Measurements from ENCODE around the gene BMPR1B.

BMPR1B gene

GRCh38 chr4:94905511-94905910, 147.8 kb downstream of the BMPR1B start:
- DNase-seq (ENCODE audit: low read depth in 2 of 3, low spot score in 2 of 3) = no peak

GRCh38 chr4:94909645-94910044, 151.9 kb downstream of the BMPR1B start:
- no peak for DNase-seq (ENCODE audit: low read depth in 2 of 3, low spot score in 2 of 3)

GRCh38 chr4:94911106-94911505, 153.4 kb downstream of the BMPR1B start:
- DNase-seq (ENCODE audit: low read depth in 2 of 3, low spot score in 2 of 3) = no peak

GRCh38 chr4:94912606-94913005, 154.9 kb downstream of the BMPR1B start:
- DNase-seq (ENCODE audit: low read depth in 2 of 3, low spot score in 2 of 3) = no peak

- DNase-seq (ENCODE audit: low read depth in 2 of 3, low spot score in 2 of 3) = no peak
These were observed 155.6 kb downstream of the BMPR1B start for GRCh38 chr4:94913316-94913715.

- no peak for DNase-seq (ENCODE audit: low read depth in 2 of 3, low spot score in 2 of 3)
These were observed 159.4 kb downstream of the BMPR1B start for GRCh38 chr4:94917146-94917545.

GRCh38 chr4:94918543-94918942, 160.8 kb downstream of the BMPR1B start:
- no peak for DNase-seq (ENCODE audit: low read depth in 2 of 3, low spot score in 2 of 3)

GRCh38 chr4:94920369-94920768, 162.6 kb downstream of the BMPR1B start:
- DNase-seq (ENCODE audit: low read depth in 2 of 3, low spot score in 2 of 3) = no peak

- no peak for DNase-seq (ENCODE audit: low read depth in 2 of 3, low spot score in 2 of 3)
These were observed 166.8 kb downstream of the BMPR1B start for GRCh38 chr4:94924566-94924965.

GRCh38 chr4:94925764-94926347, 168.1 kb downstream of the BMPR1B start:
- DNase-seq (ENCODE audit: low read depth in 2 of 3, low spot score in 2 of 3) = no peak

- no peak for DNase-seq (ENCODE audit: low read depth in 2 of 3, low spot score in 2 of 3)
These were observed 169.2 kb downstream of the BMPR1B start for GRCh38 chr4:94926936-94927335.

- no peak for DNase-seq (ENCODE audit: low read depth in 2 of 3, low spot score in 2 of 3)
These were observed 169.9 kb downstream of the BMPR1B start for GRCh38 chr4:94927696-94928095.

GRCh38 chr4:94929696-94930095, 171.9 kb downstream of the BMPR1B start:
- DNase-seq (ENCODE audit: low read depth in 2 of 3, low spot score in 2 of 3) = no peak

- DNase-seq (ENCODE audit: low read depth in 2 of 3, low spot score in 2 of 3) = no peak
These were observed 173.9 kb downstream of the BMPR1B start for GRCh38 chr4:94931626-94932025.

- DNase-seq (ENCODE audit: low read depth in 2 of 3, low spot score in 2 of 3) = no peak
These were observed 174.6 kb downstream of the BMPR1B start for GRCh38 chr4:94932366-94932765.

GRCh38 chr4:94933799-94934198, 176.0 kb downstream of the BMPR1B start:
- DNase-seq (ENCODE audit: low read depth in 2 of 3, low spot score in 2 of 3) = no peak

GRCh38 chr4:94934201-94934600, 176.4 kb downstream of the BMPR1B start:
- no peak for DNase-seq (ENCODE audit: low read depth in 2 of 3, low spot score in 2 of 3)

- DNase-seq (ENCODE audit: low read depth in 2 of 3, low spot score in 2 of 3) = no peak
These were observed 177.1 kb downstream of the BMPR1B start for GRCh38 chr4:94934864-94935263.

- no peak for DNase-seq (ENCODE audit: low read depth in 2 of 3, low spot score in 2 of 3)
These were observed 179.1 kb downstream of the BMPR1B start for GRCh38 chr4:94936854-94937253.

- no peak for DNase-seq (ENCODE audit: low read depth in 2 of 3, low spot score in 2 of 3)
These were observed 182.2 kb downstream of the BMPR1B start for GRCh38 chr4:94939791-94940519.

- DNase-seq (ENCODE audit: low read depth in 2 of 3, low spot score in 2 of 3) = no peak
These were observed 182.8 kb downstream of the BMPR1B start for GRCh38 chr4:94940520-94940908.

GRCh38 chr4:94941706-94942105, 184.0 kb downstream of the BMPR1B start:
- DNase-seq (ENCODE audit: low read depth in 2 of 3, low spot score in 2 of 3) = no peak

- no peak for DNase-seq (ENCODE audit: low read depth in 2 of 3, low spot score in 2 of 3)
These were observed 187.0 kb downstream of the BMPR1B start for GRCh38 chr4:94944726-94945125.
